ENCODE results near the gene CFAP46.

CFAP46 gene

GRCh38 chr10:132942101-132943057 lies at the start of gene CFAP46:
Gene CFAP46 (minus strand): TSS chr10:132942570. CDS start chr10:132942484, 86 bp downstream.
- peak; percentile 53 for DNase-seq

DNA sequence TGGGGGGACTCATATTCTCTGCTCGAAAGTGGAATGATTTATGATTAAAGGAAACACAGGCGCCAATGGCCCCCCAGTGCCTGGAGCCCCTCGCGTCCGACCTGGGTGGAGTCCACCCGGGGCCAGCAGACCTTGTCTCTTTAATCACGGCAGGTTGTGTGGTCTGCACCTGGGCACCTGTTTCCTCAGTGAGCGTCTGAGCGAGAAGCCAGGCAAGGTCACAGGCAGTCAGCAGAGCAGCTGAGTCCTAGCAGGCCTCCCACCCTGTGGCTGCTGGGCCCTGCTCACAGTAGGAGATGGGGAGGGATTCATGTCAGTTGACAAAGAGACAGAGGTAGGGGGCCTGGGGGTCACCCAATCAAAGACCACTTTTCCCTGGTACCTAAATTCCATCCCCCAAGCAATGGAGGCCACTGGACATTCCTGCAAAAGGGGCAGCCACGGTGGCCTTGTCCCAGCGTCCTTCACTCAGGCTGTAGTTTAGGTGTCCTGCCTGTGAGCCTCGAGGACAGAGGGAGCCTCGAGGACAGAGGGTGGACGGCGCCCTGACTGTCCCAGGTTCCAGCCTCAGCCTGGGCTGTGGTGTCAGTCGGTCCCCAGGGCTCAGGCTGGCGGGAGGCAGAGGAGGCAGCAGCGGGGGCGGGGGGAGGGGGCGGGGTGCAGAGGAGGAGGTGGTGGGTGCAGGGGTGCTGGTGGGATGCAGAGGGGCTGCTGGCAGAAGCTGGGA lies 49.5 kb upstream of the CFAP46 start:
- DNase-seq, result no peak

DNA sequence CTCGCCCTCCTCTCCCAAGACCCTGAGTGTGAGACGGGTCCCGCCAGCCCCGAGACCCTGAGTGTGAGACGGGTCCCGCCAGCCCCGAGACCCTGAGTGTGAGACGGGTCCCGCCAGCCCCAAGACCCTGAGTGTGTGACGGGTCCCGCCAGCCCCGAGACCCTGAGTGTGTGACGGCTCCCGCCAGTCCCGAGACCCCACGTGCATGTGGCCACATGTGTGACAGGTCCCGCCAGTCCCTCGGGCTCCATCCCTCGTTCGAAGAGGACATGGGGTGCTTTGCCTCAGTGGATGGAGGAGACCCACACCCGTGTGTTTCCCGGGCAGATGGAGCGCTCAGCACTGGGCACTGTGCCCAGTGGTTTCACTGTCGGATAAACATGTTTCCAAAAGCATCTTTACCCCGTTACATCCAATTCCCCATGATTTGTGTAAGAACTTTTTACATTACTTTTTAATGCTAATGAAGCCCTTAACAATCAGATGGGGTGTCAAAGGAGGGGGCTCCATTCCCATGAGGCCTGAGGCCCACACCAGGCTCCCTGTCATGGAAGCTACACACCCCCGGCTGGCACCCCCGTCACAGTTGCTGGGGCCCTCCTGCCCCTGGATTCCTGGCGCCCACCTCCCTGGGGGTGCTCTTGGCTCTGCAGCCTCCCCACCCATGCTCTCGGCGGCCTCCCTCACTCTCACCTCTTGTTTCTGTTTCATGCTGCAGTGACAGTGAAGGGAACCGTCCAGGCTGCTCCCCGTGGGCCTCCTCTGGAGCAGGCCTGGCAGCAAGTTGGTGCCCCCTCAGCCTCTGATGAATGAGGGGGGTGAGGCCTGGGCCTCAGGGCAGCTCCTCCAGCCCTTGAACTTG lies 48.5 kb upstream of the CFAP46 start:
- no peak for DNase-seq

- DNase-seq, result no peak
Measured at GRCh38 chr10:132989476-132990415, 47.4 kb upstream of the CFAP46 start.

GRCh38 chr10:132988988-132989387 lies 46.6 kb upstream of the CFAP46 start:
- no peak for DNase-seq

DNA sequence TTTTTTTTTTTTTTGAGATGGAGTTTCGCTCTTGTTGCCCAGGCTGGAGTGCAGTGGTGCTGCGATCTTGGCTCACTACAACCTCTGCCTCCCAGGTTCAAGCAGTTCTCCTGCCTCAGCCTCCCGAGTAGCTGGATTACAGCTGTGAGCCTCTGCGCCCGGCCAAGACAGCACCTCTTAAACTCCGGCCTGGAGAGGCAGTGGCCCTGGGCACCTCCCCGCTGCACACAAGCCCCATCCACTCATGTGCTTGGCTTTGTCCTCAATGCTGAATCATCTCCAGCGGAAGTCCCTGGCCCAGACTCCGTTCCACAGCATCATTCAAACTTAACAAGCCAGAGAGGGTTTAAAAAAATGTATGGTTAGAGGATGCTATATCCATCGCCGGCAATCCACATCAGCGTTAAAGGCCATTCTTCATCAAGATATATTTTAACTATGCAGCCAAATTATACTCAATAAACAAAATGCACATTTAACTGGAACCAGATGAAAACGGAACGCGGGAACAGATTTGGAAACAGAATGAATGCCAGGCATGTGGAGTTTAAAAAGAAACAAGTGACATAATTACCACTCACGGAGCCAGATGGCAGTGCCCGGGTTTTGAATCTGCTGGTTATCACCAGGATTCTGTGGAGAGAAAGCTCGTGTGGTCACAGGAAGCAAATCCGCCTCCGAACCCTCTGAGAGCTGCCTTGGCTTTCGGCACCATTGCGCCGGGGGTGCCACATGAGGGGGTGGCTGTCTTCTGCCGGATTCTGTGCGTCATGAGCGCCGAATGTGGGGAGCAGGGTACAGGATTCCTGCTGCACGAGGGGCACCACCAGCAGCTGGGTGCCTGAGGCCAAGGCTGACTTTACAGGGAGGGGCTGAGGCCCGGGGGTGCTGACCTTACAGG lies 45.6 kb upstream of the CFAP46 start:
- no peak for DNase-seq

- no peak for DNase-seq
Measured at GRCh38 chr10:132986978-132987377, 44.6 kb upstream of the CFAP46 start.

GRCh38 chr10:132986576-132986975 lies 44.2 kb upstream of the CFAP46 start:
- no peak for DNase-seq

- no peak for DNase-seq
Measured at GRCh38 chr10:132986076-132986475, 43.7 kb upstream of the CFAP46 start.

DNA sequence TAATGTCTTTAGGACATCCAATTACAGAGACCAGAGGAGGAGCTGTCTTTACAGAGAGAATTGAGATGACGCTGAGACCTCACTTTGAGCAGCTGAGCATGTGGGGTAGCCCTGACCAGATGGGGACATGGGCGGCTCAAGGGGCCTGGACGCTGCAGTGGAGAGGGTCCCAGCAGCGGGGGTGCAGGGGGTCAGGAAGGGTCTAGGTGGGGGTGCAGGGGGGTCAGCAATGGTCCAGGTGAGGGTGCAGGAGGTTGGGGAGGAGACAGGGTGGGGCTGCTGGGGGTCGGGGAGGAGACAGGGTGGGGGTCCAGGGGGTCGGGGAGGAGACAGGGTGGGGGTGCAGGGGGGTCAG lies 43.2 kb upstream of the CFAP46 start:
- DNase-seq, result no peak

DNA sequence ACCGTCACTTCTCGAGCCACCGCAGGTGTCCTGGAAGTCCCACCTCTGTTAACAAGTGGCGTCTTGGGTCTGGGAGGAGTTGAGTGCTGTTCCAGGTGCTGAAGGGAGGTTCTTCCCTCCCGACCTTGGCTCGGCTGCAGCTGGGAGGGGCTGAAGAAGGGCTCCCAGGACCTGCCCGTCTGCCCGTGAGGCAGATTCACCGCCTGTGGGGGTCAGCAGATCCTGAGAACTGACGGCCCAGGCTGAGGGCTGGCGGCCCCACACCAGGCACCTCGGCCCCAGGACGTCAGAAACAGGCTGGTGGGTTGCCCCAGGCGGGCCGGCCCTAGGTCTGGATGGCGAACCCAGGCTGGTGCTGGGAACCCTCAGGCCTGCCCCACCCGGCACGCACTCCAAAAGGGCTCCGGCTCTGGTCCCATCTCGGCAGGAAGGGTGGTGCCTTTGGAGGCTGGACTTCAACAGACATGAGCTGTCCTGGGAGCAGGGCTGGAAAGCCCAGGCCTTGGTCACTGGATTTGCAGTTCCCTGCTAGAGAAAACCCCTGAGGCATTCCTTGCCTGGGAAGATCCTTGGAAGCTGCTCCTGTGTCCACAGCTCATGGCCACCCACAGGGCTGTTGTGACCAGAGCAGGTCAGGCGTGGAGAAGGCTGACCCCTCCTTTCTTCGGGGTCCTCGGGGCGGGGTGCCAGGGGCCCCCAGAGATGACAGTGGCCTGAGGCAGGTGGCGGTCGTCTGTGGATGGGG lies 42.6 kb upstream of the CFAP46 start:
- no peak for DNase-seq

- DNase-seq, result no peak
Measured at GRCh38 chr10:132984008-132984295, 41.6 kb upstream of the CFAP46 start.

GRCh38 chr10:132983252-132984007 lies 41.1 kb upstream of the CFAP46 start:
- DNase-seq, result no peak

DNA sequence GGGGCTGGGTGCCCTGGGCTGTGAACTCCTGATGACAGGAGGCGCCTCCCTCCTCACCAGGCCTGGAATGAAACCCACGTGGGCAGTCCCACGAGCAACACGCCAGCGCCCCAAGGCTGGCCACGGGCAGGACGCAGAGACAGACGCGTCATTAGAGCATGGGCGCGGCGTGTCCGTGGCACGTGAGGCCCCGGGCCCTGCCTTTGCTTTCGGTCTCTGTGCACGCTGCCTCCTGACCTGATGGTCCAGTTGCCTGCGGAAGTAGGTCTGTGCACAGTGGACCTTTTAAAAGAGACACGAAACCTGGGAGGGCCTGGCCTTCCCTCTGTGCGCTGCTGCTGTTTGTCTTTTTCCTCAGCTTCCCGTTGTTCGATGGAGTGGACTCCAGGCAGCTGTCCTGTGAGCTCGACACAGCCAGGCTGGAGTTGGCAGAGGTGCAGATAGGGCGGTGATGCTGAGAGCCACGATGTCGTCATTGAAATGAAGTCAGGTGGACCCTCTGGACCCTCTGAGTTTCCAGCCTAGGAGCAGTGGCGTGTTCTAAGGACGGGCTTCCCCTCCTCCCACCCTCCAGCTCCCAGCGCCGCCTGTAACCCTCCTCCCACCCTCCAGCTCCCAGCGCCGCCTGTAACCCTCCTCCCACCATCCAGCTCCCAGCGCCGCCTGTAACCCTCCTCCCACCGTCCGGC lies 40.1 kb upstream of the CFAP46 start:
- no peak for DNase-seq

DNA sequence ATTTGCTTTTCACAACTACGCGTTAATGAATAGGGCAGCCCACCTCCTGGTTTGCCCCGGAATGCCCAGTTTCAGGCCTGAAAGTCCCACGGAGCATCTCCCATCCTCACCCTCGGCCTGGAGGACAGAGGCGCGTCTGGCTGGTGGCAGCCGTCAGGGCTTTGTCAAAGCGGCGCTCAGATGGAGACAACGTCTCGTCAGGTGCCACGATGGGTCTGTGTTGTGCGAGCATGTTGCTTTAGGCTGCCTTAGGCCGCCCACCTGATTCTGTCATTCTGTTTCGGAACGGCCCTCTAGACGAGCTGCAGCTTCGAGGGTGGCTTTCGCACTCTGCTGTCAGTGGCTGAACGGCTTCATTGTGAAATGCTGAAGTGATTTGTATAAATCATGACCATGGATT lies 39.4 kb upstream of the CFAP46 start:
- DNase-seq, result no peak

DNA sequence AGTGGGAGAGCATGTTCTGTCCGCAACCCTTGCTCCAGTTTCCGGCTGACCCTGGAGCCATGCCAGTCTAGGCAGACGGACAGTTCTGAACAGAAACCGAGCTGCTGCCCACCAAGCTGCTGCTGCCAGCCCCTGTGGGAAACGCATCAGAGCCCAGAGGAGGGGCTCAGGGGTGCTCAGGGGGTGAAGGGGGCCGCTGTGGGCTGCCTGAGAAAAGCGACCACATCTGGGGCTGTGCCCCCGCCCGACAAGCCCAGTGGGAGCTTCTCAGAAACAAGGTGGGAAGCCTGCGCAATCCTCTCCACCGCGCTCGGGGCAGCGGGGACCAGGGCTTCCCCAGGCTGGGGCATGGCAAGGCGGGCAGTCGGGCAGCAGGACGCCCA lies 38.8 kb upstream of the CFAP46 start:
- no peak for DNase-seq

DNA sequence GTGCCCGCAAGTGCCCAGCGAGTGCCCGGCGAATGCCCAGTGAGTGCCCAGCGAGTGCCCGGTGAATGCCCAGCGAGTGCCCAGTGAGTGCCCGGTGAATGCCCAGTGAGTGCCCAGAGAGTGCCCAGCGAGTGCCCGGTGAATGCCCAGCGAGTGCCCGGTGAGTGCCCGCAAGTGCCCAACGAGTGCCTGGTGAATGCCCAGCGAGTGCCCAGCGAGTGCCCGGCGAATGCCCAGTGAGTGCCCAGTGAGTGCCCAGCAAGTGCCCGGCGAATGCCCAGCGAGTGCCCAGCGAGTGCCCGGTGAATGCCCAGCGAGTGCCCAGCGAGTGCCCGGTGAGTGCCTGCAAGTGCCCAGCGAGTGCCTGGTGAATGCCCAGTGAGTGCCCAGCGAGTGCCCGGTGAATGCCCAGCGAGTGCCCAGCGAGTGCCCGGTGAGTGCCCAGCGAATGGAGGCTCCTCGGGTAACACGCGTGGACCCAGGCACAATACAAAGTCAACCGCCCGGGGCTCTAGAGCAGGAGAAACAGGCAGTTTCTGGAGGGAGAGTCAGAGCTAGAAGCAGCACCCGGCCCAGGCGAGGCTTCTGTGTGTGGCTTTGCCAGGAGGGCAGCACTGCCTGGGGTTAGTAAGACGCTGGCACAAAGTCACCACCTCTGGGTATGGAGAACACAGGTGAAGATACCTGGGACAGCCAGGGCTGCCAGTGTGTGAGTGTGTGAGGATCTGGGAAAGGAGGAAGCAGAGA lies 38.2 kb upstream of the CFAP46 start:
- no peak for DNase-seq
